ENCODE results near the gene DKC1. TPM values are rescaled to one million over a fixed set of nuclear protein-coding genes. Genes with fewer than 3 reads are reported as not detected.

Gene DKC1
- total RNA-seq, 1 experiment from 2014 or later: 115 TPM

GRCh38 chrX:154724993-154725756 is 37.5 kb upstream of the DKC1 start:
- intact Hi-C loops (cut with micrococcal nuclease): loop anchor here (1.0 kb wide), 1 partner anchor 23 kb away; no protein-coding TSS in a partner anchor
- H3K4me1 ChIP-seq (ENCODE audit: insufficient read depth, low read length): peaks cover 20% of the 10 kb centered on the region
- no peak overlapping the region for H3K4me3 ChIP-seq (ENCODE audit: low read length)
- POLR2A ChIA-PET (ENCODE audit: unreplicated experiment): no interaction called here
- no peaks in the 10 kb centered on the region for H3F3A ChIP-seq (ENCODE audit: low read length, unreplicated experiment)
- H3K9me3 ChIP-seq (ENCODE audit: low read length): no peaks in the 10 kb centered on the region
- ATAC-seq (peak; percentile 30; the same call in 1 of the 2 replicates), DNase-seq (no peak)
- CTCF ChIA-PET: interaction anchor here (1.4 kb wide), 1 partner anchor 23 kb away, joined by 9 read pairs; no protein-coding TSS in a partner anchor
- no peak overlapping the region for H3K4me2 ChIP-seq (ENCODE audit: low read length)
- H3K27ac ChIP-seq (ENCODE audit: low read length): no peak overlapping the region
- no peaks in the 10 kb centered on the region for H3K27me3 ChIP-seq (ENCODE audit: low read length)
- no peaks in the 10 kb centered on the region for H3K9me2 ChIP-seq (replicated peaks; ENCODE audit: low read length)
- H2AFZ ChIP-seq (ENCODE audit: low read length): no peak overlapping the region
- H3K36me3 ChIP-seq (ENCODE audit: low read depth, low read length): no peaks in the 10 kb centered on the region
- no peak overlapping the region for H3K9ac ChIP-seq (ENCODE audit: low read length)
- H3K79me2 ChIP-seq (ENCODE audit: low read length): no peaks in the 10 kb centered on the region
- no TSS peak for BruUV-seq (replicated peaks)
- no peak for TF ChIP-seq EZH2phosphoT487 (IDR thresholded peaks at IDR 0.05; ENCODE audit: borderline replicate concordance, low read length)
- TF ChIP-seq EZH2 (IDR thresholded peaks at IDR 0.05; ENCODE audit: low read length, unreplicated experiment): no peak
- TF ChIP-seq CTCF (conservative IDR thresholded peaks at IDR 0.05; ENCODE audit: low read depth, low read length): 0 out of 2 replicates have a peak, but pooled peaks have one; percentile 8
- no peaks in the 10 kb centered on the region for H4K20me1 ChIP-seq (ENCODE audit: low read length)

GRCh38 chrX:154727418-154727817 is 35.2 kb upstream of the DKC1 start:
- no peaks in the 10 kb centered on the region for H3K79me2 ChIP-seq (ENCODE audit: low read length)
- H3K4me1 ChIP-seq (ENCODE audit: insufficient read depth, low read length): peaks cover 38% of the 10 kb centered on the region
- H3K4me2 ChIP-seq (ENCODE audit: low read length): 0 out of 2 replicates have a peak overlapping the region, but pooled peaks have one; percentile 16
- BruUV-seq (replicated peaks): no TSS peak
- TF ChIP-seq EZH2phosphoT487 (IDR thresholded peaks at IDR 0.05; ENCODE audit: borderline replicate concordance, low read length): no peak
- ChIA-PET CTCF (no interaction called here), POLR2A (ENCODE audit: unreplicated experiment) (no interaction called here)
- H3K27me3 ChIP-seq (ENCODE audit: low read length): no peaks in the 10 kb centered on the region
- peaks cover 3% of the 10 kb centered on the region for H3F3A ChIP-seq (ENCODE audit: low read length, unreplicated experiment)
- intact Hi-C loops (cut with micrococcal nuclease): no loop called here
- no peaks in the 10 kb centered on the region for H4K20me1 ChIP-seq (ENCODE audit: low read length)
- H2AFZ ChIP-seq (ENCODE audit: low read length): no peak overlapping the region
- H3K27ac ChIP-seq (ENCODE audit: low read length): no peak overlapping the region
- no peak overlapping the region for H3K9ac ChIP-seq (ENCODE audit: low read length)
- H3K4me3 ChIP-seq (ENCODE audit: low read length): no peak overlapping the region
- no peak for DNase-seq
- H3K9me3 ChIP-seq (ENCODE audit: low read length): no peaks in the 10 kb centered on the region
- ATAC-seq: no peak
- H3K36me3 ChIP-seq (ENCODE audit: low read depth, low read length): no peaks in the 10 kb centered on the region
- H3K9me2 ChIP-seq (replicated peaks; ENCODE audit: low read length): no peaks in the 10 kb centered on the region

- H2AFZ ChIP-seq (ENCODE audit: low read length): no peak overlapping the region
- H3F3A ChIP-seq (ENCODE audit: low read length, unreplicated experiment): peaks cover 3% of the 10 kb centered on the region
- intact Hi-C loops (cut with micrococcal nuclease): no loop called here
- H3K9me3 ChIP-seq (ENCODE audit: low read length): no peaks in the 10 kb centered on the region
- H3K4me1 ChIP-seq (ENCODE audit: insufficient read depth, low read length): peaks cover 42% of the 10 kb centered on the region
- ATAC-seq (peak; percentile 20; the same call in 1 of the 2 replicates), DNase-seq (peak; percentile 39)
- H3K36me3 ChIP-seq (ENCODE audit: low read depth, low read length): no peaks in the 10 kb centered on the region
- H3K27me3 ChIP-seq (ENCODE audit: low read length): no peaks in the 10 kb centered on the region
- H3K9ac ChIP-seq (ENCODE audit: low read length): no peak overlapping the region
- TF ChIP-seq CTCF (conservative IDR thresholded peaks at IDR 0.05; ENCODE audit: low read depth, low read length) (no peak), EZH2 (IDR thresholded peaks at IDR 0.05; ENCODE audit: low read length, unreplicated experiment) (no peak), EZH2phosphoT487 (IDR thresholded peaks at IDR 0.05; ENCODE audit: borderline replicate concordance, low read length) (no peak)
- H3K4me3 ChIP-seq (ENCODE audit: low read length): no peak overlapping the region
- no peaks in the 10 kb centered on the region for H3K79me2 ChIP-seq (ENCODE audit: low read length)
- CTCF ChIA-PET: no interaction called here
- POLR2A ChIA-PET (ENCODE audit: unreplicated experiment): no interaction called here
- H3K27ac ChIP-seq (ENCODE audit: low read length): no peak overlapping the region
- no TSS peak for BruUV-seq (replicated peaks)
- H3K9me2 ChIP-seq (replicated peaks; ENCODE audit: low read length): no peaks in the 10 kb centered on the region
- H3K4me2 ChIP-seq (ENCODE audit: low read length): 0 out of 2 replicates have a peak overlapping the region, but pooled peaks have one; percentile 16
- H4K20me1 ChIP-seq (ENCODE audit: low read length): no peaks in the 10 kb centered on the region
Measured at GRCh38 chrX:154727871-154728270, 34.8 kb upstream of the DKC1 start.
